Muscle of leg (tissue), 11 donors: ENCODE measurements around the gene ARHGEF6. TPM values are rescaled to one million over a fixed set of nuclear protein-coding genes. Genes with fewer than 3 reads are reported as not detected.

Experiments
- DNase-seq: peaks from one replicate; pipeline ENCODE4 v3.0.0; 2013
- H3K27ac ChIP-seq: one replicate; pipeline ENCODE4 v1.5.1; 2013; ENCODE audit warnings: mild to moderate bottlenecking, low read length, control low read depth
- H3K27me3 ChIP-seq: one replicate; pipeline ENCODE4 v1.6.1; 2013; ENCODE audit warnings: low read length; ENCODE audit not compliant: control insufficient read depth, insufficient read depth
- H3K36me3 ChIP-seq: one replicate; pipeline ENCODE4 v1.6.1; 2013; ENCODE audit warnings: low read length; ENCODE audit not compliant: control insufficient read depth, insufficient read depth
- H3K4me1 ChIP-seq: one replicate; pipeline ENCODE4 v1.6.1; 2013; ENCODE audit warnings: low read length; ENCODE audit not compliant: control insufficient read depth, insufficient read depth
- H3K4me3 ChIP-seq: one replicate; pipeline ENCODE4 v1.5.1; 2013; ENCODE audit warnings: low read length, control low read depth
- H3K9me3 ChIP-seq: replicated peaks from 2 replicates; pipeline ENCODE4 v1.6.1; 2013; ENCODE audit warnings: low read depth, low read length; ENCODE audit not compliant: control insufficient read depth
- WGBS: methylation state at CpG from one replicate; pipeline ENCODE4 v1.1.5; 2013; ENCODE audit warnings: missing lambda C conversion rate; ENCODE audit not compliant: insufficient coverage; 5-methylcytosine and 5-hydroxymethylcytosine counted together
- polyA plus RNA-seq, 8 donors: library from polyadenylated mRNA; unstranded; fragments of 120-200 nt; gene quantifications; one replicate each; pipeline versions ENCODE4 v1.2.1 to v1.2.3, GENCODE V29; 2013; ENCODE audit warnings: inconsistent platforms in 1 of 8, low replicate concordance in 1 of 8; ENCODE audit not compliant: insufficient read length in 8 of 8, insufficient read depth in 1 of 8
- total RNA-seq: library from RNA; stranded (reverse); fragments of 120-200 nt; gene quantifications from one replicate; pipeline ENCODE4 v1.2.4, GENCODE V29; 2013

The ARHGEF6 gene
- total and polyA plus RNA-seq, 9 donors, result 29.2 to 43.3 (median 36.3) TPM

- H3K36me3 ChIP-seq, result no peaks in the 10 kb centered on the region
- H3K27ac ChIP-seq, result no peak overlapping the region
- H3K27me3 ChIP-seq, result peaks cover 12% of the 10 kb centered on the region
- no peaks in the 10 kb centered on the region for H3K9me3 ChIP-seq
- H3K4me3 ChIP-seq, result no peak overlapping the region
- H3K4me1 ChIP-seq, result no peaks in the 10 kb centered on the region
- DNase-seq, result no peak
- 91% methylated on average over 1 of the region's 5 CpGs for WGBS
These were observed 124.3 kb downstream of the ARHGEF6 start for GRCh38 chrX:136656361-136656964.

GRCh38 chrX:136652822-136653723, 127.7 kb downstream of the ARHGEF6 start:
- Histone ChIP-seq H3K27me3 (peaks cover 7% of the 10 kb centered on the region), H3K4me3 (no peak overlapping the region), H3K9me3 (no peaks in the 10 kb centered on the region), H3K36me3 (no peaks in the 10 kb centered on the region), H3K27ac (no peak overlapping the region), H3K4me1 (no peaks in the 10 kb centered on the region)
- peak; percentile 46 for DNase-seq
- 30% methylated on average over 2 of the region's 6 CpGs for WGBS

- WGBS, result 87% methylated on average over 2 of the region's 3 CpGs
- Histone ChIP-seq H3K27me3 (peaks cover 12% of the 10 kb centered on the region), H3K36me3 (no peaks in the 10 kb centered on the region), H3K4me3 (no peak overlapping the region), H3K9me3 (no peaks in the 10 kb centered on the region), H3K27ac (no peak overlapping the region), H3K4me1 (no peaks in the 10 kb centered on the region)
- no peak for DNase-seq
These were observed 129.9 kb downstream of the ARHGEF6 start for GRCh38 chrX:136650811-136651210.

GRCh38 chrX:136647677-136648360, 132.9 kb downstream of the ARHGEF6 start, which contains the start of gene CD40LG:
Gene CD40LG (plus strand): TSS chrX:136648158. CDS start chrX:136648249, 91 bp downstream.
- Histone ChIP-seq H3K9me3 (no peaks in the 10 kb centered on the region), H3K27me3 (peaks cover 16% of the 10 kb centered on the region), H3K4me1 (no peaks in the 10 kb centered on the region), H3K36me3 (no peaks in the 10 kb centered on the region), H3K27ac (no peak within 1 kb of the TSS), H3K4me3 (no peak within 1 kb of the TSS)
- no peak for DNase-seq
- WGBS, result 83% methylated on average over 2 of the region's 10 CpGs

- H3K27me3 ChIP-seq, result peaks cover 16% of the 10 kb centered on the region
- no peaks in the 10 kb centered on the region for H3K4me1 ChIP-seq
- no peak overlapping the region for H3K4me3 ChIP-seq
- 58% methylated on average over 2 of the region's 5 CpGs for WGBS
- H3K36me3 ChIP-seq, result no peaks in the 10 kb centered on the region
- H3K27ac ChIP-seq, result no peak overlapping the region
- DNase-seq, result no peak
- H3K9me3 ChIP-seq, result no peaks in the 10 kb centered on the region
These were observed 134.0 kb downstream of the ARHGEF6 start for GRCh38 chrX:136646602-136647239.

- H3K36me3 ChIP-seq, result no peaks in the 10 kb centered on the region
- no peak for DNase-seq
- no CpG with 5 or more reads among the region's 1 CpG for WGBS
- H3K27ac ChIP-seq, result no peak overlapping the region
- no peaks in the 10 kb centered on the region for H3K9me3 ChIP-seq
- no peak overlapping the region for H3K4me3 ChIP-seq
- peaks cover 26% of the 10 kb centered on the region for H3K27me3 ChIP-seq
- H3K4me1 ChIP-seq, result no peaks in the 10 kb centered on the region
These were observed 137.5 kb downstream of the ARHGEF6 start for GRCh38 chrX:136643243-136643642.

GRCh38 chrX:136639506-136640176, 141.1 kb downstream of the ARHGEF6 start:
- peaks cover 25% of the 10 kb centered on the region for H3K27me3 ChIP-seq
- DNase-seq, result peak; percentile 18
- H3K27ac ChIP-seq, result no peak overlapping the region
- no peaks in the 10 kb centered on the region for H3K9me3 ChIP-seq
- no peak overlapping the region for H3K4me3 ChIP-seq
- 62% methylated on average over 6 of the region's 8 CpGs for WGBS
- H3K4me1 ChIP-seq, result no peaks in the 10 kb centered on the region
- no peaks in the 10 kb centered on the region for H3K36me3 ChIP-seq

- H3K9me3 ChIP-seq, result no peaks in the 10 kb centered on the region
- H3K4me1 ChIP-seq, result no peaks in the 10 kb centered on the region
- H3K27ac ChIP-seq, result no peak overlapping the region
- H3K27me3 ChIP-seq, result peaks cover 23% of the 10 kb centered on the region
- no CpG with 5 or more reads among the region's 3 CpGs for WGBS
- H3K4me3 ChIP-seq, result no peak overlapping the region
- no peaks in the 10 kb centered on the region for H3K36me3 ChIP-seq
- peak; percentile 3 for DNase-seq
These were observed 144.6 kb downstream of the ARHGEF6 start for GRCh38 chrX:136636121-136636520.

- no peaks in the 10 kb centered on the region for H3K36me3 ChIP-seq
- no peaks in the 10 kb centered on the region for H3K4me1 ChIP-seq
- no peaks in the 10 kb centered on the region for H3K9me3 ChIP-seq
- 80% methylated on average over 1 of the region's 6 CpGs for WGBS
- DNase-seq, result peak; percentile 3
- no peak overlapping the region for H3K27ac ChIP-seq
- H3K27me3 ChIP-seq, result peaks cover 28% of the 10 kb centered on the region
- no peak overlapping the region for H3K4me3 ChIP-seq
These were observed 145.5 kb downstream of the ARHGEF6 start for GRCh38 chrX:136635235-136635634.
